NCI-H2196 treated with DMSO at 0.1 percent for 48 hours (cell line): ENCODE measurements around the gene SKAP1.

Experiments
- DNase-seq: peaks from one replicate; lab custom pipeline; 2025; ENCODE audit not compliant: unreplicated experiment; lab: John Stamatoyannopoulos, UW

Gene SKAP1

GRCh38 chr17:48125829-48126531 lies 304.0 kb downstream of the SKAP1 start:
- no peak for DNase-seq

GRCh38 chr17:48123776-48124388 lies 306.1 kb downstream of the SKAP1 start:
- no peak for DNase-seq

GRCh38 chr17:48123111-48123510 lies 306.9 kb downstream of the SKAP1 start:
- no peak for DNase-seq

- no peak for DNase-seq
Observed at GRCh38 chr17:48122665-48123045, 307.4 kb downstream of the SKAP1 start.

- DNase-seq: no peak
Observed at GRCh38 chr17:48121923-48122664, 307.9 kb downstream of the SKAP1 start.

- DNase-seq: no peak
Observed at GRCh38 chr17:48113201-48113676, 316.8 kb downstream of the SKAP1 start.

GRCh38 chr17:48111937-48112241 lies 318.1 kb downstream of the SKAP1 start:
- no peak for DNase-seq

- DNase-seq: no peak
Observed at GRCh38 chr17:48110761-48111160, 319.3 kb downstream of the SKAP1 start.

GRCh38 chr17:48107137-48108055 lies 322.6 kb downstream of the SKAP1 start, which contains the start of gene SNX11:
Gene SNX11 (plus strand): TSS chr17:48107766. CDS start chr17:48112044, 4,278 bp downstream.
- peak; percentile 86 for DNase-seq

GRCh38 chr17:48106802-48107136 lies 323.2 kb downstream of the SKAP1 start:
- DNase-seq: no peak

GRCh38 chr17:48104440-48104839 lies 325.6 kb downstream of the SKAP1 start:
- DNase-seq: no peak

- DNase-seq: no peak
Observed at GRCh38 chr17:48102798-48103715, 327.0 kb downstream of the SKAP1 start.

- DNase-seq: no peak
Observed at GRCh38 chr17:48102043-48102750, 327.8 kb downstream of the SKAP1 start.

GRCh38 chr17:48101012-48101720 lies 328.8 kb downstream of the SKAP1 start, which contains the start of gene CBX1:
Gene CBX1 (minus strand): TSS chr17:48101478. CDS start chr17:48077004, 24,474 bp downstream.
- DNase-seq: peak; percentile 92

GRCh38 chr17:48100591-48101011 lies 329.4 kb downstream of the SKAP1 start:
- DNase-seq: peak; percentile 64

GRCh38 chr17:48100160-48100559 lies 329.9 kb downstream of the SKAP1 start:
- no peak for DNase-seq

GRCh38 chr17:48095611-48096010 lies 334.4 kb downstream of the SKAP1 start:
- no peak for DNase-seq

- no peak for DNase-seq
Observed at GRCh38 chr17:48093341-48094045, 336.5 kb downstream of the SKAP1 start.
